Measurements from ENCODE around the gene PPM1M.

PPM1M gene, protein sequence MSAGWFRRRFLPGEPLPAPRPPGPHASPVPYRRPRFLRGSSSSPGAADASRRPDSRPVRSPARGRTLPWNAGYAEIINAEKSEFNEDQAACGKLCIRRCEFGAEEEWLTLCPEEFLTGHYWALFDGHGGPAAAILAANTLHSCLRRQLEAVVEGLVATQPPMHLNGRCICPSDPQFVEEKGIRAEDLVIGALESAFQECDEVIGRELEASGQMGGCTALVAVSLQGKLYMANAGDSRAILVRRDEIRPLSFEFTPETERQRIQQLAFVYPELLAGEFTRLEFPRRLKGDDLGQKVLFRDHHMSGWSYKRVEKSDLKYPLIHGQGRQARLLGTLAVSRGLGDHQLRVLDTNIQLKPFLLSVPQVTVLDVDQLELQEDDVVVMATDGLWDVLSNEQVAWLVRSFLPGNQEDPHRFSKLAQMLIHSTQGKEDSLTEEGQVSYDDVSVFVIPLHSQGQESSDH

DNA sequence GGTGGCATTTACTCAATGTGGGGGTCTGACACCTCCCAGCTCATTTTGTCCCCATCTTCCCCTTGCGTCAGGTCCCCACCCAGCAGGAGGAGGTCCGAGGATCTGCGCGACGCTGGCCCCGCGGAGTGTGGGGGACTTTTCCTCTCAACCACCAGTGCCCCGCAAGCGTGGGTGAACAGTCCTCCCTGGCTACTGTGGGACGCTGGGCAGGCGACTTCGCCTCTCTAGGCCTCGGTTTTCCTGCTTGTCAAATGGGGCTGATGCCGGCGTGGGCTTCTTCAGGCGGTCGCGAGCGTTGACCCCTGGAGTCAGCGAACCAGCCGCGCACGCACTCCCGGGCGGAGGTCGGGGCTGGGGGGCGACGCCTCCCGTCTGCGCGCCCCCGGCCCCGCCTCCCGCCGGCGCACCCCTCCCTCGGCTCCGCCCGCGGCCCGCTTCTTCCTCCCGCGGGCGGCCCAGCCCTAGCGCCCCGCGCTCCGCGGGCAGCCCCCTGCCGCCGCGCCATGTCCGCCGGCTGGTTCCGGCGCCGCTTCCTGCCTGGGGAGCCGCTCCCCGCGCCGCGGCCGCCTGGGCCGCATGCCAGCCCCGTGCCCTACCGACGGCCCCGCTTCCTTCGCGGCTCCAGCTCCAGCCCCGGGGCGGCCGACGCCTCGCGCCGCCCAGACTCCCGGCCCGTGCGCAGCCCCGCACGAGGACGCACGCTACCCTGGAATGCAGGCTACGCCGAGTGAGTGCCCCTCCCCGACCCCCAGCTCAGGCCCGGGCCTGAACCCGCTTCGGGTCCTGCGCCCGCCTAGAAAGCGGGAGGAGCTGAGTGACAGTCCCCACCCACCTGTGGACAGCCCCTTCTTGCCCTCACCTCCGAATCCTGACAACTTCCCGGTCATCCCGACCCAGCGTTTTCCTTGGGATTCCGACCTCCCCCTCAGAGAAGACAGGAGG is at the start of gene PPM1M:
Gene PPM1M, plus strand, starts transcription at position 438 of the 942 bp plus-strand sequence. Its CDS starts 66 bp downstream, at position 504.
- no peak for DNase-seq (ENCODE audit: low read depth in 1 of 2, low spot score in 1 of 2)

DNA sequence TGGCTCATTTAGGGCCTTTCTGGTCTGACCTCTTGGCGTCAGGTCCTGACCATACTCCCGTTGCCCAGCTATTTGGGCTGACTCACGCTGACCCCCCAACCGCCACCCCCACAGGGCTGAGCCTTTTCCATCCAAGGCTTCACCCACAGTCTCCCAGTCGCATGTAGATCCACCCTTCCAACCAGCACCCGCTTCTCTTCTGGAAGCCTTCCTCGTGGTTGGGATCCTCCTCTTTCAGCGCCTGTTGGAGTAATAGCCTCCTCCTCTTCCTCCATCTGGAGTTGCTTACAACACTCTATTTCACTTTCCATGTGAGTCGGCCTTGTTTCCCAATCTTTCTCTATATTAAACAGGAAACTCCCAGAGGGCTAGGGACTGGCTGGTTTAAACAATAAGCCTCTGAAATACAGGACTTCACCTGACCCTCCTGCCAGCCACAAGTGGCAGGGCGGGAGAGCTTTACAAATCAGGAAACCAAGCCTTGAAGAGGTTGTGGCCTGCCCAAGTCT is 49.7 kb upstream of the PPM1M start:
- DNase-seq (ENCODE audit: low read depth in 1 of 2, low spot score in 1 of 2), result no peak

DNA sequence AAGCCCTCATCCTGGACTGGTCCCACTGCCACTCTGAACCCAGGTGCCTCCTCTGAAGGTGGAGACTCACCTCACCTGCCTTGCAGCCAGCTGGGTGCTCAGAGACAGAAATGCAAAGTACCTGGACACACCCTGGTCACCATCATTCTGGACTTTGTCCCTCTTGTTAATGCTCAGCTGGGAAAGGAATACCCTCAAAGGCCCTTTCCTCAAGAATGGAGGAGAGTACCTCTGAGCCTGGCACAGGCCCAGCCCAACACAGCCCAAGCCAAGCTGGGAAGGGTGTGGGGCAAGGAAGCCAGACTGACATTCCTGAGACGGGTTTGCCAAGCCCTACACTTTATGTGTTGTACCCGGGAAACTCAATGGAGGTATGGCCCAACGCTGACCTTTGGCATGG is 48.6 kb upstream of the PPM1M start:
- no peak for DNase-seq (ENCODE audit: low read depth in 1 of 2, low spot score in 1 of 2)

DNA sequence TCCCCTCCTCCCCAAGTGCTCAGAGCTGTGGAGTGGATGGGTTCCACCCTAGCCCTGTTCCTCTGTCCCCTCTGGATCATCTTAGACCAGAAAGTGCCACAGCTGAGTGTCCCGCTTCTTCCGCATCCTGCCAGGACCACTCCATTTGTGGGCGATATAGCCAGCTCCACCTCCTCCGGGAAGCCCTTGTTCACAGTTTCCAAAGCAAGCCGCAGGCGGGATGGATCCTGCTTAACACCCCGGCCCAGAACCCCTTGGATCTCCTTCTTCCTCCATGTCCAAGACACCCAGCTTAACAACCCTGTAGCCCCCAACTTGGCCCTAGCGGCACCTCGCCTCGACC is 48.1 kb upstream of the PPM1M start:
- no peak for DNase-seq (ENCODE audit: low read depth in 1 of 2, low spot score in 1 of 2)

DNA sequence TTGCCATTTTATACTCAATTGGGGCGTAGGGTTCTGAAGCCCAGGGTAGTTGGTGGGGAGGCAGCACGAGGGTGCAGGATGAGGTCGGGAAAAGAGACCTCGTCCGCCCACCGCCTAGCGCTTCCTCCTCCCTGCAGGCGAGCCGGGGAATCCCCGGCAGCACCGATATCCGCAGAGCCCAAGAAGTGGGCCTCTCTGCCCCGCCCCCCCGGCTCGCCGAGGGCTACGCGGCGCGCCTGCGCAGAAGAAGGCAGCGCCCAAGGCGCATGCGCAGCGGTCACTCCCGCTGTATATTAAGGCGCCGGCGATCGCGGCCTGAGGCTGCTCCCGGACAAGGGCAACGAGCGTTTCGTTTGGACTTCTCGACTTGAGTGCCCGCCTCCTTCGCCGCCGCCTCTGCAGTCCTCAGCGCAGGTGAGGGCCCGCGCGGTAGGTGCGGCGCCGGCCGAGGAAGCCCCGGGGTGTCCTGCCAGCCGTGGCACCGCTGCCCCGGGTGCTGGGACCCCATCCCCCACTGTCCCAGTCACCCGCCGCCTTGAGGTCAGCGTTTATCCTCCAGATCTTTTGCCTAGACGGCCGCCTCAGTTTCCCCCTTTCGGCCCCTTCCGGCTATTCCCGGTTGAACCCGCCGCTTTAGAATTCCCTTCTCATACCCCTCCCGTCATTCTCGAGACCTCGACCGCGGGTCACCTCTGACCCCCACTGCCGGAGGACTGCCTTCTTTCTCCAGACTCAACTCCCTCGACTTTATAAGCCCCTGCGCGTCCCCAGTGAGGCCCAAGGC is 47.5 kb upstream of the PPM1M start, which contains the start of gene ALAS1:
Gene ALAS1, plus strand, starts transcription at position 319 of the 784 bp plus-strand sequence. CDS start 1,082 bp downstream, outside the sequence.
- peak; percentile 90 to 93 for DNase-seq (ENCODE audit: low read depth in 1 of 2, low spot score in 1 of 2)

DNA sequence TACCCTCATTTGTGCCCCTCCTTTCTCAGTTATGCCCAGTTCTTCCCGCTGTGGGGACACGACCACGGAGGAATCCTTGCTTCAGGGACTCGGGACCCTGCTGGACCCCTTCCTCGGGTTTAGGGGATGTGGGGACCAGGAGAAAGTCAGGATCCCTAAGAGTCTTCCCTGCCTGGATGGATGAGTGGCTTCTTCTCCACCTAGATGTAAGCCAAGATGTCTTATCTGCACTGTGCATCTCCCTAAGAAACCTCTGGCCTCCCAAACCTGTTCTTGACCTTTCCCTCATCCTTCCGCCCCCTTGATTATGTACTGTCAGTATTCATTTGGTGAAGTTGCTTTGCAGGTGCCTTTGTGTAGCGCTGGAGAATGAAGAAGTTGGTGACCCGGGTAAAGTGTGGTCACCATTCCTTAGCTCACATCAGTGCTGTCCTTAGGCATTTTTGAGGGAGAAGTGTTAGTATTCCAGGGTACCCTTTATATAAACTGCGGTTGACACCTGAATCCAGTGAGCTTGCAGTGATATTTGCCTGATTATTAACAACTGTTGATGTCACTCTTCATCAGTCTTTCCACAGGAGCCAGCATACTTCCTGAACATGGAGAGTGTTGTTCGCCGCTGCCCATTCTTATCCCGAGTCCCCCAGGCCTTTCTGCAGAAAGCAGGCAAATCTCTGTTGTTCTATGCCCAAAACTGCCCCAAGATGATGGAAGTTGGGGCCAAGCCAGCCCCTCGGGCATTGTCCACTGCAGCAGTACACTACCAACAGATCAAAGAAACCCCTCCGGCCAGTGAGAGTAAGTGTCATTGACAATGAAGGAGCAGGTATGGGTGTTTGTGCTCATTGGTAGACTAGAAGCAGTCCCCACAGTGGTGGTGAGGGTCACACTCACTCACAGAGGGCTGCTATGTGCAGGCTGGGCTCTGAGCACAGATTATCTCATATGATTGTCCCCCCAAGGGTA is 46.6 kb upstream of the PPM1M start:
- no peak for DNase-seq (ENCODE audit: low read depth in 1 of 2, low spot score in 1 of 2)

DNA sequence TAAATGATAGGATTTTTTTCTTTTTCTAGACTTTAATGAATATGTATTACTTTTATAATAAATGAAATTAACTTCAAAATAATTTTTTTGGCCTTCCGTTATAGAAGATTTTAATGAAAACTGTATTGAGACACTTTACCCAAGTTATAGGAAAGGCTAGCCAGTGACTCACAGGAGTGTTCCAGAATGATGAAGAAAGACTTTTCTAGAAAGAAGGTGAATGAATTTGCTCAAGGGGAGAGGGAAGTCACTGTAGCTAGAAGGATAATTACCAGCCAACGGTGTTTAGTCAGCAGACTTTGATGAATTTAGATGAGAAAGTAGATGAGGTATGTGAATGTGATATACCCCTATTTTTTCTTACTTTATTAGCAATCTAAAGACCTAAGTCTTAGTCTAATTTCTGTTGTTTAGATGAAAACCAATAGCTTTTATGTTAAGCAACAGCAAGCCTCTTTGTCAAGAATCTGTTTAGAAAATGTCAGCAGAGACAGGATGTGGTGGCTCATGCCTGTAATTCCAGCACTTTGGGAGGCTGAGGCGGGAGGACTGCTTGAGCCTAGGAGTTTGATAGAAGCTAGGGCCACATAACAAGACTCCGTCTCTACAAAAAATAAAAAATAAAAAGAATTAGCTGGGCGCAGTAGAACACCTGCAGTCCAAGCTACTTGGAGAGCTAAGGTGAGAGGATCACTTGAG is 44.4 kb upstream of the PPM1M start:
- DNase-seq (ENCODE audit: low read depth in 1 of 2, low spot score in 1 of 2), result no peak

DNA sequence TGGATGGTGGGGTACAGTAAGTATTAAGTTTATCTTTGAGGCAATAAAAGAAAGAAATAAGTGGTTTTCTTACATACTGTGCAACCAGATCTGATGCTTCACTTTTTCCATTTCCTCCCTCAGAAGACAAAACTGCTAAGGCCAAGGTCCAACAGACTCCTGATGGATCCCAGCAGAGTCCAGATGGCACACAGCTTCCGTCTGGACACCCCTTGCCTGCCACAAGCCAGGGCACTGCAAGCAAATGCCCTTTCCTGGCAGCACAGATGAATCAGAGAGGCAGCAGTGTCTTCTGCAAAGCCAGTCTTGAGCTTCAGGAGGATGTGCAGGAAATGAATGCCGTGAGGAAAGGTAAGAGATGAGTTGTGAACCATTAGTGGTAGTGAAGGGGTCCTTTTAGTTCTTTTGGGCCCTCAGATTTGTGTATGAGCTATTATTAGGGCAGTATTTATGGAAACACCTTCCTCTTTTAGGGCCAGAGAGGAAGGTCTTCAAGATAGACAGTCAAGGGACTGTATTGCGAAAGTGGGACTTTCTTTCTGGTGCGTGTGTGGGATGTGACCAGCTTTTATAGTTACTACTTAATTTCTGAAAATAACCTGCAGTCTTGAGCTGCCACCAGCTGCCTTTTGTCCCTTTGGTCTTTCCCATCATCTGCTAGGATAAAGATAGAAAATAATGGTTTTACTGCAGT is 43.0 kb upstream of the PPM1M start:
- no peak for DNase-seq (ENCODE audit: low read depth in 1 of 2, low spot score in 1 of 2)

DNA sequence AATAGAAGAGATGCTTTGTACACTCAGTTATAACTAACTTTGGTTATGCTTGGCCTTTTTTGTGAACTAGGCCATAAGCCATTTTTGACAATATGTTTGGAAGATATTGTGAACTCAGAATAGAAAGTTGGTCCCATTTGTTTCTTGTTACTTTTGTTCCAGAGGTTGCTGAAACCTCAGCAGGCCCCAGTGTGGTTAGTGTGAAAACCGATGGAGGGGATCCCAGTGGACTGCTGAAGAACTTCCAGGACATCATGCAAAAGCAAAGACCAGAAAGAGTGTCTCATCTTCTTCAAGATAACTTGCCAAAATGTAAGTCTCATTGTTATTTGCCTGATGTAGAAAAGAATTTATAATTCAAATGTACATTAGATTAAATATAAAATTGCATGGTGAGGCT is 41.9 kb upstream of the PPM1M start:
- DNase-seq (ENCODE audit: low read depth in 1 of 2, low spot score in 1 of 2), result no peak

DNA sequence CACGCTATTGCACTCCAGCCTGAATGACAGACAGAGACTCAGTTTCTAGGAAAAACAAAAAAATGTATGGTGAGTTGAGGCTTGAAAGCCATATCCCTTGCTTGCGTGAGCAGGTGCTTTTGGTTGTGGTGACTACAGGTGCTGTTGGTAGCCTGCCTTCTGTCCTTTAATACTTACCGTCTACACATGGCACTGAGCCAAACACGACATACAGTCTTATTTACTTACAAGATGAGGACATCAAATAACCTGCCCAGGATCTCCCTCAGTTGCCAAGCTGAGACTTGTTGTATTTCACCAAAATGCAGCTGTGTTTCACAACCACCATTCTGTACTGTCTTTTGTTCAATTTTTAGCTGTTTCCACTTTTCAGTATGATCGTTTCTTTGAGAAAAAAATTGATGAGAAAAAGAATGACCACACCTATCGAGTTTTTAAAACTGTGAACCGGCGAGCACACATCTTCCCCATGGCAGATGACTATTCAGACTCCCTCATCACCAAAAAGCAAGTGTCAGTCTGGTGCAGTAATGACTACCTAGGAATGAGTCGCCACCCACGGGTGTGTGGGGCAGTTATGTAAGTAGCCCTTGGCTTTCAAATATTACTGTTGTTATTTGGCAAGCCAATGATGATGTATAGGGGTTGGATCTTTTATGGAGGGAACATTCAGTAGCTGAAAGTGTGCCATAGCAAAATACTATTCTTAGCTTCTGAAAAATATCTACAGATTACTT is 41.1 kb upstream of the PPM1M start:
- DNase-seq (ENCODE audit: low read depth in 1 of 2, low spot score in 1 of 2), result no peak

DNA sequence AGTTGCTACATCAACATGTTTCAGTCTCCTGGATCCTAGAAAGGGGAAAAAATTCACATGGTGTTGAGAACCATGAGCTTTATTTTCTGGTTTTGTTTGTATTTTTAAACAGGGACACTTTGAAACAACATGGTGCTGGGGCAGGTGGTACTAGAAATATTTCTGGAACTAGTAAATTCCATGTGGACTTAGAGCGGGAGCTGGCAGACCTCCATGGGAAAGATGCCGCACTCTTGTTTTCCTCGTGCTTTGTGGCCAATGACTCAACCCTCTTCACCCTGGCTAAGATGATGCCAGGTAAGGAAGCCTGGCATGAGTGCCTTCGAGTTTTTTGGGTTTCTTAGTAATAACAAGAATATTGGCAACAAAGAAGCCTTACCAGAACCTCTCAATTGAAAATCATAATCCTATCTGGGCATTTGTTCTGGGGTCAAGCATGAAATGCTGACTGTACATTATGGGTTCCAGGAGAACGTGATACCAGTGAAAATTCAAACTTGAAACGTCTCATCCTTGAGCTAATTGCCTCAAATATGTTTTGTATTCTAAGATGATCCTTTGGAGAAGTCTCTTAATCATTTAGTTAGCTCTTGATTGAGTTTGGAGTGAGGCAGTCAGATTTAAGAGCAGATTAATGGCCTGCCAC is 39.7 kb upstream of the PPM1M start:
- no peak for DNase-seq (ENCODE audit: low read depth in 1 of 2, low spot score in 1 of 2)

DNA sequence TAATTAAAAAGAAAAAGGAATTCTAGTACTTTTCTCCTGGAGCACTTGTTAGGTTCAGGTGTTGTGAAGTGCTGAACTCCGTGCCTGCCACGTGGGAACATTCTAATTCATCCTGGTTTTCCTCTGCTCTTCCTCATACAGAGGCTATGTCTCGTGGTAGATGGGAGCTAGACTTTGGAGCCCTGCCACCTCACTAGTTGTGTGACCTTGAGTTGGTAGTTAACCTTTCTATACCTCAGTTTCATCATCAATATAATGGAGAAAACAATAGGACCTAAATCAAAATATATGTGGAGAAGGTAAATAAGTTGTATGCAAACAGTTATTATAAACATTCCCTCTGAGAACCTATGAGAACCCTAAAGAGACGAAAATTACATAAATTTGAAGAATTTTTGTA is 37.0 kb upstream of the PPM1M start:
- DNase-seq (ENCODE audit: low read depth in 1 of 2, low spot score in 1 of 2), result no peak

DNA sequence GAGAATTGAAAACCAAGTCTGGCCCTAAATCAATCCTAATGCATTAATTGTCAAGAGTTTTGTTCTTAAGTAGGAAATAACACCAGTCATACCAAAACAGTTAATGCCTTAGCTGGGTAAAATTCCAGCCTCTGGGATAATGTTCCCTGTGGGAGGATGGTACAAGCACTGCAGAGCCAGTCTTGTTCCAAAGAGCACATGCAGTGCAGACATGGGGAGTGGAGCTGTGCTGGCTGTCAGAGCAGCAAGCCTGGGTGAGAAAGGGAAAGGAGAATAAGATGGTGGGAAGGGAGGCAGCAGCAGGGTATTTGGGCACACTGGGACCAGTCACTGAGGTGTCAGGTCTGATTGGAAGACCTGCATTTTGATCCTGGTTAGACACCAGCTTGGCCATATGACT is 35.5 kb upstream of the PPM1M start:
- no peak for DNase-seq (ENCODE audit: low read depth in 1 of 2, low spot score in 1 of 2)

DNA sequence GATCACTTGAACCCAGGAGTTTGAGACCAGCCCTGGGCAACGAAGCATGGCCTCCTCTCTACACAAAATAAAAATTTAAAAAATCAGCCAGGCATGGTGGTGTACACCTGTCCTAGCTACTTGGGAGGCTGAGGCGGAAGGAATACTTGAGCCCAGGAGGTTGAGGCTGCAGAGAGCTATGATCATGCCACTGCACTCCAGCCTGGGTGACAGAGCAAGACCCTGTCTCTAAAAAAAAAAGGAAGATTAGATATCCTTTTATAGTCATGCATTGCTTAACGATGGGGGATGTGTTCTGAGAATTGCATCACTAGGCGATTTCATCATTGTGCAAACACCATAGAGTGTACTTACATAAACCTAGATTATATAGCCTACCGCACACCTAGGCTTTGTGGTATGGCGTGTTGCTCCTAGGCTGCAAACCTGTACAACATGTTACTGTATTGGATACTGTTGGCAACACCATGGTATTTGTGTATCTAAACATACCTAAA is 35.0 kb upstream of the PPM1M start:
- DNase-seq (ENCODE audit: low read depth in 1 of 2, low spot score in 1 of 2), result no peak

DNA sequence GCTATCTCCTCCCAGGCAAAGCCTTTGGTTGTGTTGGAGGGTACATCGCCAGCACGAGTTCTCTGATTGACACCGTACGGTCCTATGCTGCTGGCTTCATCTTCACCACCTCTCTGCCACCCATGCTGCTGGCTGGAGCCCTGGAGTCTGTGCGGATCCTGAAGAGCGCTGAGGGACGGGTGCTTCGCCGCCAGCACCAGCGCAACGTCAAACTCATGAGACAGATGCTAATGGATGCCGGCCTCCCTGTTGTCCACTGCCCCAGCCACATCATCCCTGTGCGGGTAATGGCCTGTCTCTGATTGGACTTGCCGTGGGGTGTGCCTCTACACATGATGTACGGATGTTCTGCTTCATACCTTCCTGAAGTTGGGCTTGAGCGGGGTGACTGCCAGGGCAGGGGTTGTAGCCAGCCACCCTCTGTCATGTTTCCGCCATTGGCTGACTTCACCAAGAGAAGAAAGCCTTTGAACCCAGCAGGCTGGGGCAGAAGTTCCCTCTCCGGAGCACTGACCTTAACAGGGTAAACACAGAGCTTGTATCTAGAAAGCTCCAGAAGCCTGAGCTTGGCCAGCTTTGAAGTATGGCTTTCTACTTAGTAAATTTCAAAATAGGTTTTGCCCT is 34.2 kb upstream of the PPM1M start:
- no peak for DNase-seq (ENCODE audit: low read depth in 1 of 2, low spot score in 1 of 2)

DNA sequence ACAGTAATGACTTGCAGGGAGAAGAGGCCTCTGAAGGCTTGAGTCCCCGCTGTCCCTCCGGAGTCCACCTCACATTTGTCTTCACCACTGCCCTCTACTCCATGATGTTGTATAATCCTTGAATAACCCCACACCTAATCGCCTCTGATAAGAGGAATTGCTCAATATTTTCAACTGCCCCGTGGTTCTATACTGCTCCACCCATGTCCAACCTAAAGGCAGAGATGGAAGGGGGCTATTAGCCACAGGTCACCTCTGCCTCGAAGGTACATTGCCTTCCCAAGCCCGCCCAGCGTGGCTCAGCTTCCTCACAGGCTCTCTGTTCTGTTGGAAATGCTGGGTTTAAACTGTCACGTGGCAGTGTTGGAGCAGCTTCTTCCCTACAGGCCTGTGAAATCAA is 32.6 kb upstream of the PPM1M start:
- no peak for DNase-seq (ENCODE audit: low read depth in 1 of 2, low spot score in 1 of 2)

DNA sequence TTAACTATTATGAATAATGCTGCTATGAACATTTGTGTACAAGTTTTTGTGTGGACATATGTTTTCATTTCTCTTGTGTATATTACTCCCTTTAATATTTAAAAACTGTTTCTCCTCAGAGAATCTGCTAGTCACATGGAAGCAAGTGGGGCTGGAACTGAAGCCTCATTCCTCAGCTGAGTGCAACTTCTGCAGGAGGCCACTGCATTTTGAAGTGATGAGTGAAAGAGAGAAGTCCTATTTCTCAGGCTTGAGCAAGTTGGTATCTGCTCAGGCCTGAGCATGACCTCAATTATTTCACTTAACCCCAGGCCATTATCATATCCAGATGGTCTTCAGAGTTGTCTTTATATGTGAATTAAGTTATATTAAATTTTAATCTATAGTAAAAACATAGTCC is 31.7 kb upstream of the PPM1M start:
- no peak for DNase-seq (ENCODE audit: low read depth in 1 of 2, low spot score in 1 of 2)

All from activated CD4-positive, alpha-beta T cell treated with anti-CD3 and anti-CD28 coated beads, Interleukin-2, amount 50 U/mL, for 24 hours (primary cell).